NCI-H1436 treated with DMSO at 0.1 percent for 48 hours (cell line): Measurements from ENCODE around the gene SH3GL1.

Source experiments
- DNase-seq: peaks from one replicate; lab custom pipeline; 2025; lab: John Stamatoyannopoulos, UW

SH3GL1 gene

GRCh38 chr19:4431808-4432674 lies 31.7 kb upstream of the SH3GL1 start:
- DNase-seq = no peak

DNA sequence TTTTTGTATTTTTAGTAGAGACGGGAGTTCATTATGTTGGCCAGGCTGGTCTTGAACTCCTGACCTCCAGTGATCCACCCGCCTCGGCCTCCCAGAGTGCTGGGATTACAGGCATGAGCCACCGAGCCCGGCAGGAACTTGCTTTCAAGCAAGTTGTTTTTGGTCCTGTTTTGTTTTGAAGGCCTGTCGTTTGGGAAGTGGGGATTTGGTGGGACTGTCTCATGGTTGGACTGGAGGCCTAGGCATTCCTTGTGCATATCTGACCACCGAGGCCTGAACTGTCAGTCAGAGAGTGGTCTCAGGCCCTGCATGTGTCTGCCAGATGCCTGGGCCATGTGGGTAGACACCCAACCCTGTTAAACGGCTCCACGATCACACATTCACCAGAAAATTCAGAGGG lies 30.9 kb upstream of the SH3GL1 start:
- no peak for DNase-seq

DNA sequence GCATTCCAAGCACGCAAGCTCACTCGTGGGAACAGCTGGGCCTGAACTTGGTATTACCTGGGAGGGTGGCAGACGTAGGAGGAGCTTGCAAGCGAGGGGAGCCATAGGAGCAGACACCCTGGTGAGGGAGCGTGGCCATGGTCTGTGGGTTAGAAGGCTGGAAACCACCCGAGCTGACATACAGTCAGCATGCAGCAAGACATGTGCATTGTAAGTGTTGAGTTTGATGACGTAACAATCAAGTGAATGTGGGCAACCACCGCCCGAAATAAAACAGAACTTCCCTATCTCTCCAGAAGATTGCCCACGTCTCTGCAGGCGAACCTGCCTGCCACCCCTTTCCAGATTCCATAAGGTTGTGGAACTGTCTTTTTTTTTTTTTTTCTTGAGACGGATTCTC lies 30.4 kb upstream of the SH3GL1 start:
- no peak for DNase-seq

- DNase-seq = no peak
Observed at GRCh38 chr19:4429771-4430171, 29.4 kb upstream of the SH3GL1 start.

GRCh38 chr19:4429256-4429655 lies 28.9 kb upstream of the SH3GL1 start:
- DNase-seq = no peak

- no peak for DNase-seq
Observed at GRCh38 chr19:4428326-4428975, 28.1 kb upstream of the SH3GL1 start.

DNA sequence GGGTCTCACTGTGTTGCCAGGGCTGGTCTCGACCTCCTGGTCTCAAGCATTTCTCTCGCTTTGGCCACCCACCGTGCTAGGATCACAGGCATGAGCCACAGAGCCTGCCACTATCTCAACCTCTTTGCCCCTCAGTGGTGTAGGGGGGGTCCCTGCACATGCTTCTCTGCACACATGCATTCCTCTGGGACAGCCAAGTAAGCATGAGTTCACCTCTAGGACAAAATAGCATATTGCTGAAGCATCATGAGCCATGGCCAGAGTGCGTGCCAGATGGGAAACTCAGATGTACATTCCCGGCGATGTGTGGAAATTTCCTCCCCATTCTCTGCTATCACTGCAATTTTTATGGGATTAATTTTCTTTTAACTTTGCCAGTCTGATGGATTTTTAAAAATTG lies 25.2 kb upstream of the SH3GL1 start:
- DNase-seq = no peak

DNA sequence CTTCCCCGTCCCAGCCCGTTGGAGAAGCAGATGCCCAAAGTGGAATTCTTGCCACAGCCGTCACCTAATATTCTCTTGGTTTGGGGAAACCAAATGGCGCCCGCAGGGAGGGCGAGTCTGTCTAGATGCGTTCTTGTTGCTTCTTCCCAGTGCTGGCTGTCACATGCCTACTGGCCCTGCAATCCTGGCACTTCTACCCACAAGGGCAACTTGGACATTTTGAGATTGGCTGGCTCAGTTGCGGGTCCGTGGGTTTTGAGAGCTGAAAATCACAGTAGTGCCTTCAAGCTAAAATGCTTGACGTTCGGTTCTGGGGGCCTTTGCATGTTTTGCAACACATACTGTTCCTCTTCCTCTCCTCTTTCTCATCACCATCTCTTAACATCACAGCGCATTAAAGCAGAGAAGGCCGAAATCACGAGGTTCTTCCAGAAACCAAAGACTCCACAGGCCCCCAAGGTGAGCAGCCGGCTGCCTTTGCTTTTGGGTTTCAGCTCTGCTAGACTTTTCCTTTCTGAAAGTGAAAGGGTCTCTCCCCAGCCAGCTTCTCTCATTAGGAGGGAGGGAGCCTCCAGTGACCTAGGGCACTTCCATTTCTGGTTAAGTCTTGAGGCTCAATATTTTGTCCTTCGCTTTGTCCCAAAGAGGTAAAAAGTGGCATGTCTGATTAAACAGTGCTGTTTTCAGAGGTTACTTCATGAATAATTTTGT lies 23.2 kb upstream of the SH3GL1 start:
- no peak for DNase-seq

DNA sequence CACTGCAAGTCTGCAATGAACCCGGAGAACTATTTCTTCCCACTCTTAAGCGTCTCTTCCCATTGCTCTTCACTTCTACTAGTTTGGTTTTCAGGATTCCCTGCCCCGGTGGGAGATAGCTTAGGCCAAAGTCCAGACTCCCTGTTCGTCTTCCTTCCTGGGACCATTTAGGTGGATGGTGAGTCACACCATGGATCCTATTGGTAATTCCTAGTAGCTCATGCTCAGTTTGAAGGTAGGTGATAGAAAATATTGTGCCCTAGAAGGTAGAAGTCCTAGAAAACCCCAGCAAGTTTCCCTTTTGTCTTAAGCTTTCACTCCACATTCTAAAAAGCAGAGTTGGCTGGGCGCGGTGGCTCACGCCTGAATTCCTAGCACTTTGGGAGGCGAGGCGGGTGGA lies 15.9 kb upstream of the SH3GL1 start:
- DNase-seq = no peak

- DNase-seq = no peak
Observed at GRCh38 chr19:4415352-4415751, 15.0 kb upstream of the SH3GL1 start.

- DNase-seq = no peak
Observed at GRCh38 chr19:4414800-4415321, 14.5 kb upstream of the SH3GL1 start.

GRCh38 chr19:4414144-4414799 lies 13.9 kb upstream of the SH3GL1 start:
- no peak for DNase-seq

GRCh38 chr19:4413588-4413987 lies 13.2 kb upstream of the SH3GL1 start:
- no peak for DNase-seq

DNA sequence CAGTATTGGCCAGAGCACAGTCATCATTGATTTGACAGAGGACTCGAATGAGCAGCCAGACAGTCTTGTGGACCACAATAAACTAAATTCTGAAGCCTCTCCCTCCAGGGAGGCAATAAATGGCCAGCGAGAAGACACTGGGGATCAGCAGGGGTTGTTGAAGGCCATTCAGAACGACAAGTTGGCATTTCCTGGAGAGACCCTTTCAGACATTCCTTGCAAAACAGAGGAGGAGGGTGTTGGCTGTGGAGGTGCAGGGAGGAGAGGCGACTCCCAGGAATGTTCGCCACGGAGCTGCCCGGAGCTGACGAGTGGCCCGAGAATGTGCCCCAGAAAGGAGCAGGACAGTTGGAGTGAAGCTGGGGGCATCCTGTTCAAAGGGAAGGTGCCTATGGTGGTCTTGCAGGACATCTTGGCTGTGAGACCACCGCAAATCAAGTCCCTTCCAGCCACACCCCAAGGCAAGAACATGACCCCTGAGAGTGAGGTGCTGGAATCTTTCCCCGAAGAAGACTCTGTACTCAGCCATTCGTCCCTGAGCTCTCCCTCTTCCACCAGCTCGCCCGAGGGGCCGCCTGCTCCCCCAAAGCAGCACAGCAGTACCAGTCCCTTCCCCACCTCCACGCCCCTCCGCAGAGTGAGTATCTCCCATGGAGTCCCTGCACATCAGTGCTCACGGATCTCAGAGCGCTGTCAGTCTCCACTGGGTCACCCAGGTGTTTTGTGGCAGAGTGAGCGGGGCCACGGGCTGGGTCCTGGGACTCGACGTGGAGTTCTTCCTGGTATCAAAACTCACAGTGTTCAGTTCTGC lies 9.0 kb upstream of the SH3GL1 start:
- DNase-seq = no peak

DNA sequence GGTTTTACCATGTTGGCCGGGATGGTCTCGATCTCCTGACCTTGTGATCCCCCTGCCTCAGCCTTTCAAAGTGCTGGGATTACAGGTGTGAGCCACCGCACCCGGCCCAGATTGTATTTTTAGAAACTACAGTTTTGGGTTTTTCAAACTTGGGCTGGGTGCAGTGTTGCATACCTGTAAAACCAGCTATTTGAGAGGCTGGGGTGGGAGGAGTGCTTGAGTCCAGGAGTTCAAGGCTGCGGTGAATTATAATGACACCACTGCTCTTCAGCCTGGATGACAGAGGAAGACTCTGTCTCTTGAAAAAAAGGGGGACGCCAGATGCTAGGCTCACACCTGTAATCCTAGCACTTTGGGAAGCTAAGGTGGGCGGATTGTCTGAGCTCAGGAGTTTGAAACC lies 6.3 kb upstream of the SH3GL1 start:
- DNase-seq = no peak

DNA sequence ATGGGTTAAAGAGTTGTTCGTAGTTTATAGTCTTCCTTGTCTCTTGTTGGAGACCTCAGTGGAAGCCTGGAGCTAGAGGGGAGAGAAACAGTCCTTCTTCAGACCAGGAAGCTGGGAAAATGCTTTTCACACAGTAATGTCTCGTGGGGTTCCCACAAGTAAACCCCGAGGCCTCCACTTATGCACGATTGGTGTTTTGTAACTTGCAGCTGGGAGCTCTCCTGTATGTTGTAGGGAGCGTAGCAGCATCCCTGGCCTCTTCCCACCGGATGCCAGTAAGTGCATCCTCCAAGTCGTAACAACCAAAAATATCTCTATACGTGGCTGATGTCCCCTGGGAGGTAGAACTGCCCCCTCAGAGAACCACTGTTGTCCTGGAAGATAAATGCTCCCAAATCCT lies 5.6 kb upstream of the SH3GL1 start:
- no peak for DNase-seq

DNA sequence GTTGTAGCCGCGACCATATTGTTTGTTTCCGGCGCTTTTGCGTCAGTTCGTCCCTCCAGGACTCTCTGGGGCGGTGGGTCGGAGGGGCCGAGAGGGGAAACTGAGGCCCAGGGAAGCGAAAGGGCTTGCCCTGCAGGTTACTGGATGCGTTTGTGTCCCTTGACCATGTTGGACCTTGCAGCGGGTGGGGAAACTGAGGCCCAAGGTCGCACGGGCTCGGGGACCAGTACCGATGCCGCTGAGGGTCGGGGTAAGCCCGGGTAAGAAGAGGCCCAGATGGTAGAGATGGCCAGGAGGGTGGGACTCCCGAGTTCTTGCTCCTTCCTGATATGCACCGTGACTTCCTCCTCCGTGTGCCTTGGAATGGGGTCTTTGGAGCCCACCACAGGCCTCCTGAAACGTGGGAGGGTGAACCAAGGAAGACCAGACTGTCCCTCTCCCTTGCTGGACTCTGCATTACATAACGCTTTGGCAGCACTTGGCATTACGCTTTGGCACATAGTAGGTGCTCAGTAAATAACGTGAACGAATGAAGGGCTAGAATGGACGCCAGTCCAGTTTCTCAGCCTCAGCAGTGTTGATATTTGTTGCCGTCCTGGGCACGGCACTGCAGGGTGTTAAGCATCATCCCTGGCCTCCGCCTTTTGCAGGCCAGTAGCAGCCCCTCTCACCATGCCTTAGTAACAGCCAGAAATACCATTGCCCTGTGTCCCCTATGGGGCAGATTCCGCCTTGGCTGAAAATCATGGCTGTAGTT lies 2.8 kb upstream of the SH3GL1 start:
- no peak for DNase-seq

DNA sequence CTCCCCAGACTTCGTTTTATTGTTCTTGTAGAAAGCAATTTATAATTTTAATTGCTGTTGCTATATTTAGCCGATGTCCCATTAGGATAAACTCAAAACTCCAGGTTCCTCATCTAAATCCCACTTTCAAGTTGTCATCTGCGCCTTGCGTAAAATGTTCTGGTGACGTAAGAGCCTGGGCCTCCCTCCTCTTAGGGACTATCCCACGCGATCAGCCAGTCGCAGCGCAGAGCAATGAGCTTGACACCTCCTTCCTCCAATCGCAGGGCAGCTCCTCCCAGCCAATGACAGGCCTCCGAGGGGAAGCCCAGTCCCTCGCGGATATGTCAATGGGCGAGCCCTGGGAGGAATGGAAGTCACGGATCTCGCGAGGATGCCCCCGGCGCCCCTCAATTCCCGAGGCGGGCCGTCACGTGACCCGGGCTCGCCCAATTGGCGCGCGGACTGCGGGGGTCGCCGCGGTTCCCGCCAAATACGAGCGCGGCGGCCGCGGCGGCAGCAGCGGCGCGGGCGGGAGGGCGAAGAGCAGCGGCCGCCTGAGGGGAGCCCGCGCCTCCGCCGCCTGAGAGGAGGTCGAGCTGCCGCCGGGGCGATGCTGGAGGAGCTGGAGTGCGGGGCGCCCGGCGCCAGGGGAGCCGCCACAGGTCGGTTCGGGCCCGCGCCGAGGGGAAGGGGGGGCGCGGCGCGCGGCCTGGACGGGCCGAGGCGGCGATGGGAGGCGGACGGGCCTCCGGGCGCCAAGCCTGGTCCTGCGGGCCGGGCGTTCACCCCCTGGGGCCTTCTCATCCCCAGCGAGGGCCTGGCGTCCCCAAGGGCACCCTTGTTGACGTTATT lies 2.0 kb upstream of the SH3GL1 start, which contains the start of gene CHAF1A:
Gene CHAF1A, plus strand, starts transcription at position 470 of the 834 bp plus-strand sequence. Its CDS starts 123 bp downstream, at position 593.
- peak; percentile 99 for DNase-seq

DNA sequence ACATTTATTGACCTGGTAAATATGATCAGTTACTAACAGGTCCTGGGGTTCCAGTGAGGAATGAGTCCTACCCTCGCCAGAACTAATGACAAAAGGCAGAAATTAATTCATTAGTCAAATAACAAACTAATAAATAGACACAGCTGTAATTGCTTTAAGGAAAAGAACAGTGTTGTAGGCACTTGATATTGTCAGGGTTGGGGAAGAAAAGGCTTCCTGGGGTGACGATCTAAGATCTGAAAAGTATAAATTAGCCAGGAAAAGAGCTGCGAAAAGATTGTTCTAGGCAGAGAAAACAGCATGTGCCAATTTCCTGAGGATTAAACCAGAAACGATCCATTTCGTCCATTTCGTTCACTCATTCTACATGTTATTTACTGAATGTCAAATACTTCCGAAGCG lies 1.4 kb upstream of the SH3GL1 start:
- no peak for DNase-seq

DNA sequence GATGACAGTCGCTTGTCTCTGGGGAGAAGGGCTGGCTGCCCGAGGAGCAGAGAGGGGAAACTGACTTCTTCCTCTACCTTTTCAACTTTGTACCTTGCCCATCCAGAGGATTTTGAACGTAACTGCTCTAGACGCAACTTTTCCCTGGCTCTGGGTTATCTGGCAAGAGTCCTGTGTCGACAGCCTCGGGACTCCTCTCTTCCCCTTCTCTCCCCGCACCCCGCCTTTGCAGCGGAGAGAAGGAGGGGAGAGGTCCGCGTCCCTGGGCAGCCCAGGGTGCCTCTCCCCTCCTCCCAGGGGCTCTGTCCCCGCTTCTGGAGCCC lies 574 bp downstream of the SH3GL1 start:
- DNase-seq = no peak
